GM18520 (cell line): ENCODE measurements around the gene SCGB3A1.

ENCODE experiments used
- ATAC-seq: cut with Tn5 transposase; IDR thresholded peaks from one replicate; pipeline ENCODE4 v1.9.1; 2021; ENCODE audit not compliant: unreplicated experiment

SCGB3A1 gene

GRCh38 chr5:180590543-180591310, 572 bp downstream of the SCGB3A1 start:
- no peak for ATAC-seq

- ATAC-seq: no peak
Observed at GRCh38 chr5:180589771-180590542, 1.3 kb downstream of the SCGB3A1 start.

- no peak for ATAC-seq
Observed at GRCh38 chr5:180586870-180587269, 4.4 kb downstream of the SCGB3A1 start.

DNA sequence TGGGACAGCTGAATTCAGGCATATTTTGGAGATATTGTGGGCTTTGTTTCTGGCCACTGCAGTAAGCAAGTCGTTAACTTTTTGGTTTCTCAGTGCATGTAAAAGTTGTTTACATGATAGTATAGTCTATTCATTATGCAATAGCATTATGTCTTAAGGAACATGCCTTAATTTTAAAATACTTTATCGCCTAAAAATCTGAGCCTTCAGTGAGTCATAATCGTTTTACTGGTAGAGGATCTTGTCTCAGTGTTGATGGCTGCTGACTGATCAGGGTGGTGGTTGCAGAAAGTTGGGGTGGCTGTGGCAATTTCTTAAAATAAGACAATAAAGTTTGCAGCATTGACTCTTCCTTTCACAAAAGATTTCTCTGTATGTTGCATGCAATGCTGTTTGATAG, 5.1 kb downstream of the SCGB3A1 start:
- no peak for ATAC-seq

DNA sequence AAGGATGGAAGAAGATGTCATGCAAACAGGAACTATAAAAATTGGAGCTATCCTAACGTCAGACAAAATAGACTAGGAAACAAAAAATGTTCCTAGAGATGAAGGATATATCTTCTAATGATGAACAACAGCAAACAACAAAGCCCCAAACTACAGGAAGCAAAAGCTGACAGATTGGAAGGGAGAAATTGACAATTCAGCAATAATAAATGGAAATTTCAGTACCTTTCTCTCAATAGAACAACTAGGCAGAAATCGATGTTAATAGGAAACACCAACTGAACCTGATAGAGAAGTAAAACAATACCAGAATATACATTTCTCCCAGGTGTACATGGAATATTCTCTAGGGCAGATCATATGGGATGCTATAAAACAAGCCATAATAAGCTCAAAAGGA, 7.6 kb downstream of the SCGB3A1 start:
- no peak for ATAC-seq

GRCh38 chr5:180580681-180581080, 10.6 kb downstream of the SCGB3A1 start:
- no peak for ATAC-seq

DNA sequence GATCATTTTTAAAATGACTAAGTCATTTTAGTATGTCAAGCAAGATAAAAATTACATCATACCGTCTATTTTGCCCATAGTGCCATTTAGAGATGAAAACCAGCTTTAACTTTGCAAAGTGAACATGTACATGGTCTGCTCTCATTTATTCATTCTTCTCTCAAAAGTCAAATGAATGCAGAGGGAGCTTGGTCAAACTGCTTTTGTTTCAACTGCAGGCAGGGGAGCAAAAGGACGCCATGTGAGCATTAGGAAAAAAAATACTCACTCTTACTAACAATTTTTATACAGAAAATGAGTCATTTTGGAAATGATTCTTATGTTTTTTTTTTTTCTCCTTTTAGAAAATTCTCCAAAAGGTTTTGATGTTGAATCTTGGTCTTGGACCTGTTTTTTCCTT, 15.7 kb downstream of the SCGB3A1 start:
- ATAC-seq: no peak

DNA sequence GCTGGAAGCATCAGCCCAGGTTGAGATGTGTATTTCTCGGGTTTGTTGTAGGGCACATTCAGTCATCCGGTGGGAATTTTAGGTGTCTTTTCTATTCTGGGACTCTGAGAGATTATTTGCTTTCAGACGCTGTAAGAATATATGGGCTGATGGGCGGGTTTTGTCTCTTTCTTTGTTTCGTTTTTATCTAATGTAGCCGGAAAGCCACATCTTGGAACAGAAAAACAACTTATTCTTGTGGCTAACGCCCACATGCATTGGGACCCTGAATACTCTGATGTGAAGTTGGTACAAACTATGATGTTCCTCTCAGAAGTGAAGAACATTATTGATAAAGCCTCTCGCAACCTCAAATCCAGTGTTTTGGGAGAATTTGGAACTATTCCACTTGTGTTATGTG, 22.4 kb downstream of the SCGB3A1 start:
- no peak for ATAC-seq

- ATAC-seq: no peak
Observed at GRCh38 chr5:180563994-180564393, 27.3 kb downstream of the SCGB3A1 start.

GRCh38 chr5:180558232-180558631, 33.1 kb downstream of the SCGB3A1 start:
- ATAC-seq: no peak

- ATAC-seq: no peak
Observed at GRCh38 chr5:180557217-180557809, 34.0 kb downstream of the SCGB3A1 start.

DNA sequence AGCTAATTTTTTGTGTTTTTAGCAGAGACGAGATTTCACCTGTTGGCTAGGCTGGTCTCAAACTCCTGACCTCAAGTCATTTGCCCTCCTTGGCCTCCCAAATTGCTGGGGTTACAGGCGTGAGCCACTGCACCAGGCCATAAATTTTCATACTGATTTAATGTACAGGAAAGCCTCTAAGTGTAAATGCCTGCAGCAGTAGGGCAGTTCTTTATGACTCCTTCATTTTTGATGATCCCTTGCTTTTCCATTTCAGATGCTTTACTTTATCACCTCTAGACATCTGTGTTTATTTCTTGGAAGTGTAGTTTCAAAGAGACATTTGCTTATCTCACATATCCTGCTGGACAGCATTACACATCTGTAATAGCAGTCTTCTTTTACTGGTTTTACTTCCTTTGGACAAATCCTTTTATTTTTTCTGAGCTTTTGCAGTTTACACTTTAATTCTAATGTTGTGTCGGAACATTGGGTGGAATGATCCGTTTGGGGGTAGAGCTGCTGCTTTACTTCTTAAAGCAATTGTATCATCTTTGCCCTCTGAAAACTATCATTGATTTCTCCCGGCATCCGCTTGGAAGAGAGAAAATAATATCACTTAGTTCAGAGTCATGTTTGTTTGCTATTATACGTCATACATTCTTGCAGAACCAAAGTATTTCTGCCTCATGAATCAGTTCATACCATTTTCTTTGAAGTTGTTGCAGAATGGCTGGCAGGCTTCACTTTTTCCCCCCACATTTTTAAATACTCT, 36.0 kb downstream of the SCGB3A1 start:
- ATAC-seq: no peak

DNA sequence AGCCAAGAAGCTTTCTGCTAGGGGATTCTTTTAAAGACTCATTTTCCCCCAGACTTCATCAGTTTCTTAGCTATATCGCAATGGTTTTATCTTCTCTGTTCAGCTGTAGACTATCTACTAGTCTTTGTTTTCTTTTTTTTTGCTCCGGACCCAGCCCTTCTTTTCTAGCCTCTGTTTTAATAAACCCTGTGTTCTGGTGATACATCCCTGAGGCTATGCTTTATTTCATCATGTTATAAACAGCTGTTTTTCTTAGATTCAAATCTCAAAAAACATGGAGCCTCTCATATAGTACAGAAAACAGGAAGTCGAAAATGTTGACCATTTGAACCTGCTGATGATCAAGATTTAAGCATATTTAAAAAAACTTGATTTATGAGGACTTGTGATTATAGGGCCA, 37.8 kb downstream of the SCGB3A1 start:
- no peak for ATAC-seq

DNA sequence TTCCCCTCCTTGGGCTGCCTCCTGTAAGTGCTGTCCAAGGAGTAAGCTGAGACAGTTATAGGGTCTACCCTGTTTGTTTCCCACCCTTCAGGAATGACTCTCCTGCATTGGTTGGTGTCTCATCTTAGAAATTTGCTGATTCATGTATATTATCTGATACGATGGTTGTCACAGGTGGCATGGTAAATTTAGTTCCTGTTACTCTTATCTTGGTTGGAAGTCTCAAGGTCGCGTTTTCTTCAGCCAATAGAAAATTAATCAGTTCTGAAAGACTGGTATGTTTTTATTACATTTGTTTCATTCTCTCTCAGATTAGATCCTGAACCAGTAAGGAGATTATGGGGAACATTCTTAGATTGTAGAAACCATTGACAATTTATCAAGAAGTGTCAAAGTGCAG, 42.7 kb downstream of the SCGB3A1 start:
- ATAC-seq: no peak

DNA sequence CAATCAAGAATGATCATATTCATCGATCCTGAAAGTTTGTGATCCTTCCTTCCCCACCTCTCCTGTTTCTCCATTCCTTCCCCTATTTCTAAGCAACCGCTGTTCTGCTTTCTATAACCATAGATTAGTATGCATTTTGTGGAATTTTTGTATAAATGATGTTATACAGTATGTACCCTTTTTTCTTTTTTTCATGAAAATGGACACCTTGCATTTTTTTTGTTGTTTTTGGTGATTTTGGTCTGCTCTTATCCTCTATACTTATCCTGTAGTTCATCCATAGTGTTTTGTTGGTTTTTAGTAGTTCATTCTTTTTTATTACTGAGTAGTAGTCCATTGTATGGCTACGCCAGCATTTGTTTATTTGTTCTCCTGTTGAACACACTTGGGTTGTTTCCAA, 46.1 kb downstream of the SCGB3A1 start:
- ATAC-seq: no peak

DNA sequence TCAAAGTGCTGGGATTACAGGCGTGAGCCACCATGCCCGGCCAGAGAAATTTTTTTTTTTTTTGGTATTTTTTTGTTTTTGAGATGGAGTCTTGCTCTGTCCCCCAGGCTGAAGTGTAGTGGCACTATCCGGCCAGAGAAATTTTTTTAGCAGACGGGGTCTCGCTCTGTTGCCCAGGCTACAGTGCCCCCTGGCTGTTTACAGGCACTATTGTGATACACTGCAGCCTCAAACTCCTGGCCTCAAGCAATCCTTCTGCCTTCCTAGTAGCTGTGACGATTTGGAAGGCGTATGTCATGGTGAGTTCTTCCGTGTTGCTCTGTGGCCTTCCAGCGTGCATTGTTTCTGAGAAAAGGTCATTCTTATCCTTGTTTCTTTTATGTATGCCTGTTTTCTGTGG, 49.6 kb downstream of the SCGB3A1 start:
- ATAC-seq: no peak
